Measurements from ENCODE around the gene PTPRD.

DNA sequence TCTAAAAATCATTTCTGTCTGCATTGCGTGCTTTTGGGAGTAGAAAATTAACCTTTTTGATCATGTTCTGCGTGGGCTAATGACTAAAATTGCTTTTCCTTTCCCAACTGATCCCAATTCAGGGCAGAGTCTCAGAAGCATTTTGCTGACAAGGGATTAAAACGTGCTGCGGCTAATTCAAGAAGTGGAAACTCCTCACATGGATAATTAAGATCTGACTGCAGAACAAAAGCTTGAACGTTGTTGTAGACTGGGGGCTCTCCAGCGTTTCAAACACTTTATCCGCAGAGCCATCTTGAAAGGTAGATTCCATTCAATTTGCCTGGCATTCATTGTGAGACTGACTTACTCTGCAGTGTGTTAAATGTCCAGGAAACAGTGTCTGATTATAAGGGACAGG is 2327.9 kb downstream of the PTPRD start:
- TF ChIP-seq, protein P1, sequence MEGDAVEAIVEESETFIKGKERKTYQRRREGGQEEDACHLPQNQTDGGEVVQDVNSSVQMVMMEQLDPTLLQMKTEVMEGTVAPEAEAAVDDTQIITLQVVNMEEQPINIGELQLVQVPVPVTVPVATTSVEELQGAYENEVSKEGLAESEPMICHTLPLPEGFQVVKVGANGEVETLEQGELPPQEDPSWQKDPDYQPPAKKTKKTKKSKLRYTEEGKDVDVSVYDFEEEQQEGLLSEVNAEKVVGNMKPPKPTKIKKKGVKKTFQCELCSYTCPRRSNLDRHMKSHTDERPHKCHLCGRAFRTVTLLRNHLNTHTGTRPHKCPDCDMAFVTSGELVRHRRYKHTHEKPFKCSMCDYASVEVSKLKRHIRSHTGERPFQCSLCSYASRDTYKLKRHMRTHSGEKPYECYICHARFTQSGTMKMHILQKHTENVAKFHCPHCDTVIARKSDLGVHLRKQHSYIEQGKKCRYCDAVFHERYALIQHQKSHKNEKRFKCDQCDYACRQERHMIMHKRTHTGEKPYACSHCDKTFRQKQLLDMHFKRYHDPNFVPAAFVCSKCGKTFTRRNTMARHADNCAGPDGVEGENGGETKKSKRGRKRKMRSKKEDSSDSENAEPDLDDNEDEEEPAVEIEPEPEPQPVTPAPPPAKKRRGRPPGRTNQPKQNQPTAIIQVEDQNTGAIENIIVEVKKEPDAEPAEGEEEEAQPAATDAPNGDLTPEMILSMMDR (IDR thresholded peaks at IDR 0.05): no peak
- no peak for TF ChIP-seq POLR2A (IDR thresholded peaks at IDR 0.05)

Data from thyroid gland (tissue), 4 donors.